Measurements from ENCODE around the gene ZNF275. TPM values are rescaled to one million over a fixed set of nuclear protein-coding genes. Genes with fewer than 3 reads are reported as not detected.

Gene ZNF275
- total RNA-seq, 2 experiments from 2014 or later: 10.5 to 11.3 TPM

GRCh38 chrX:153372949-153373348 is 39.0 kb downstream of the ZNF275 start:
- H3K4me3 ChIP-seq (ENCODE audit: low read length): no peak overlapping the region
- H3K4me1 Mint-ChIP-seq (ENCODE audit: low read depth): no peaks in the 10 kb centered on the region
- no peaks in the 10 kb centered on the region for H3K4me1 ChIP-seq (ENCODE audit: insufficient read depth, low read length)
- no peak for TF ChIP-seq CTCF (IDR thresholded peaks at IDR 0.05)
- H3K36me3 Mint-ChIP-seq (ENCODE audit: low read depth): no peaks in the 10 kb centered on the region
- H3K36me3 ChIP-seq (ENCODE audit: insufficient read depth, low read length): no peaks in the 10 kb centered on the region
- H3K9me3 ChIP-seq (ENCODE audit: control insufficient read depth in 1 of 2, insufficient read depth in 1 of 2, low read length in 2 of 2): no peaks in the 10 kb centered on the region
- POLR2A ChIA-PET: no interaction called here
- DNase-seq: no peak
- H3K4me3 Mint-ChIP-seq: no peak overlapping the region
- no peak for ATAC-seq (ENCODE audit: poor library complexity)
- CTCF ChIA-PET: interaction anchor here (0.7 kb wide), 1 partner anchor 69 kb away, joined by 3 read pairs; no protein-coding TSS in a partner anchor
- no peak overlapping the region for H3K27ac ChIP-seq (ENCODE audit: low read depth in 1 of 2, low read length in 2 of 2)
- intact Hi-C loops (cut with DNase I, micrococcal nuclease): no loop called here
- no peaks in the 10 kb centered on the region for H3K9me3 Mint-ChIP-seq
- H3K27ac Mint-ChIP-seq: no peak overlapping the region
- H3K27me3 Mint-ChIP-seq: no peaks in the 10 kb centered on the region
- H3K27me3 ChIP-seq (ENCODE audit: control insufficient read depth in 1 of 2, insufficient read depth in 2 of 2, low read length in 2 of 2): no peaks in the 10 kb centered on the region

- Histone ChIP-seq H3K27me3 (ENCODE audit: control insufficient read depth in 1 of 2, insufficient read depth in 2 of 2, low read length in 2 of 2) (no peaks in the 10 kb centered on the region), H3K4me3 (ENCODE audit: low read length) (no peak overlapping the region), H3K4me1 (ENCODE audit: insufficient read depth, low read length) (no peaks in the 10 kb centered on the region), H3K36me3 (ENCODE audit: insufficient read depth, low read length) (no peaks in the 10 kb centered on the region), H3K9me3 (ENCODE audit: control insufficient read depth in 1 of 2, insufficient read depth in 1 of 2, low read length in 2 of 2) (no peaks in the 10 kb centered on the region), H3K27ac (ENCODE audit: low read depth in 1 of 2, low read length in 2 of 2) (no peak overlapping the region)
- ChIA-PET POLR2A (no interaction called here), CTCF (no interaction called here)
- no peak for ATAC-seq (ENCODE audit: poor library complexity)
- Mint-ChIP-seq H3K4me3 (no peak overlapping the region), H3K27ac (no peak overlapping the region), H3K9me3 (no peaks in the 10 kb centered on the region), H3K36me3 (ENCODE audit: low read depth) (no peaks in the 10 kb centered on the region), H3K4me1 (ENCODE audit: low read depth) (no peaks in the 10 kb centered on the region), H3K27me3 (no peaks in the 10 kb centered on the region)
- no peak for TF ChIP-seq CTCF (IDR thresholded peaks at IDR 0.05)
- no peak for DNase-seq
- intact Hi-C loops (cut with DNase I, micrococcal nuclease): no loop called here
Measured at GRCh38 chrX:153374426-153374825, 40.5 kb downstream of the ZNF275 start.

GRCh38 chrX:153375571-153375970 is 41.6 kb downstream of the ZNF275 start:
- Mint-ChIP-seq H3K9me3 (no peaks in the 10 kb centered on the region), H3K36me3 (ENCODE audit: low read depth) (no peaks in the 10 kb centered on the region), H3K4me3 (no peak overlapping the region), H3K27ac (no peak overlapping the region), H3K27me3 (no peaks in the 10 kb centered on the region), H3K4me1 (ENCODE audit: low read depth) (no peaks in the 10 kb centered on the region)
- Histone ChIP-seq H3K9me3 (ENCODE audit: control insufficient read depth in 1 of 2, insufficient read depth in 1 of 2, low read length in 2 of 2) (no peaks in the 10 kb centered on the region), H3K36me3 (ENCODE audit: insufficient read depth, low read length) (no peaks in the 10 kb centered on the region), H3K27ac (ENCODE audit: low read depth in 1 of 2, low read length in 2 of 2) (no peak overlapping the region), H3K4me3 (ENCODE audit: low read length) (no peak overlapping the region), H3K4me1 (ENCODE audit: insufficient read depth, low read length) (no peaks in the 10 kb centered on the region), H3K27me3 (ENCODE audit: control insufficient read depth in 1 of 2, insufficient read depth in 2 of 2, low read length in 2 of 2) (no peaks in the 10 kb centered on the region)
- ChIA-PET POLR2A (no interaction called here), CTCF (no interaction called here)
- no peak for TF ChIP-seq CTCF (IDR thresholded peaks at IDR 0.05)
- intact Hi-C loops (cut with DNase I, micrococcal nuclease): no loop called here
- DNase-seq (no peak), ATAC-seq (ENCODE audit: poor library complexity) (no peak)
